ENCODE measurements around the gene IRX2.

IRX2 gene

GRCh38 chr5:2751592-2752021 is at the start of gene IRX2:
Gene IRX2, minus strand, starts transcription at chr5:2751677. Its CDS starts 264 bp downstream, at chr5:2751413.
- TF ChIP-seq GATA3 (IDR thresholded peaks at IDR 0.05; ENCODE audit: low read depth, low read length), result no peak
- no peak for TF ChIP-seq GATA2 (IDR thresholded peaks at IDR 0.05; ENCODE audit: low read depth, low read length)

GRCh38 chr5:2800035-2800434 is 48.6 kb upstream of the IRX2 start:
- TF ChIP-seq GATA2 (IDR thresholded peaks at IDR 0.05; ENCODE audit: low read depth, low read length), result no peak
- no peak for TF ChIP-seq GATA3 (IDR thresholded peaks at IDR 0.05; ENCODE audit: low read depth, low read length)

- TF ChIP-seq GATA2 (IDR thresholded peaks at IDR 0.05; ENCODE audit: low read depth, low read length) (no peak), GATA3 (IDR thresholded peaks at IDR 0.05; ENCODE audit: low read depth, low read length) (no peak)
Observed at GRCh38 chr5:2797981-2798380, 46.5 kb upstream of the IRX2 start.

- TF ChIP-seq GATA2 (IDR thresholded peaks at IDR 0.05; ENCODE audit: low read depth, low read length) (no peak), GATA3 (IDR thresholded peaks at IDR 0.05; ENCODE audit: low read depth, low read length) (no peak)
Observed at GRCh38 chr5:2797160-2797559, 45.7 kb upstream of the IRX2 start.

GRCh38 chr5:2783223-2783622 is 31.7 kb upstream of the IRX2 start:
- TF ChIP-seq GATA3 (IDR thresholded peaks at IDR 0.05; ENCODE audit: low read depth, low read length) (no peak), GATA2 (IDR thresholded peaks at IDR 0.05; ENCODE audit: low read depth, low read length) (no peak)

GRCh38 chr5:2782658-2783057 is 31.2 kb upstream of the IRX2 start:
- TF ChIP-seq GATA3 (IDR thresholded peaks at IDR 0.05; ENCODE audit: low read depth, low read length), result no peak

GRCh38 chr5:2780421-2781171 is 29.1 kb upstream of the IRX2 start:
- TF ChIP-seq GATA2 (IDR thresholded peaks at IDR 0.05; ENCODE audit: low read depth, low read length), result no peak
- TF ChIP-seq GATA3 (IDR thresholded peaks at IDR 0.05; ENCODE audit: low read depth, low read length), result no peak

- TF ChIP-seq GATA2 (IDR thresholded peaks at IDR 0.05; ENCODE audit: low read depth, low read length) (no peak), GATA3 (IDR thresholded peaks at IDR 0.05; ENCODE audit: low read depth, low read length) (no peak)
Observed at GRCh38 chr5:2779459-2779858, 28.0 kb upstream of the IRX2 start.

GRCh38 chr5:2776337-2777302 is 25.1 kb upstream of the IRX2 start:
- TF ChIP-seq GATA2 (IDR thresholded peaks at IDR 0.05; ENCODE audit: low read depth, low read length) (no peak), GATA3 (IDR thresholded peaks at IDR 0.05; ENCODE audit: low read depth, low read length) (no peak)

- TF ChIP-seq GATA3 (IDR thresholded peaks at IDR 0.05; ENCODE audit: low read depth, low read length), result no peak
- TF ChIP-seq GATA2 (IDR thresholded peaks at IDR 0.05; ENCODE audit: low read depth, low read length), result no peak
Observed at GRCh38 chr5:2773327-2773726, 21.9 kb upstream of the IRX2 start.

GRCh38 chr5:2767089-2767488 is 15.6 kb upstream of the IRX2 start:
- no peak for TF ChIP-seq GATA2 (IDR thresholded peaks at IDR 0.05; ENCODE audit: low read depth, low read length)
- TF ChIP-seq GATA3 (IDR thresholded peaks at IDR 0.05; ENCODE audit: low read depth, low read length), result no peak

- TF ChIP-seq GATA2 (IDR thresholded peaks at IDR 0.05; ENCODE audit: low read depth, low read length) (no peak), GATA3 (IDR thresholded peaks at IDR 0.05; ENCODE audit: low read depth, low read length) (no peak)
Observed at GRCh38 chr5:2764581-2764980, 13.1 kb upstream of the IRX2 start.

- no peak for TF ChIP-seq GATA2 (IDR thresholded peaks at IDR 0.05; ENCODE audit: low read depth, low read length)
- TF ChIP-seq GATA3 (IDR thresholded peaks at IDR 0.05; ENCODE audit: low read depth, low read length), result no peak
Observed at GRCh38 chr5:2763533-2763794, 12.0 kb upstream of the IRX2 start.

- TF ChIP-seq GATA3 (IDR thresholded peaks at IDR 0.05; ENCODE audit: low read depth, low read length) (no peak), GATA2 (IDR thresholded peaks at IDR 0.05; ENCODE audit: low read depth, low read length) (no peak)
Observed at GRCh38 chr5:2762744-2763532, 11.5 kb upstream of the IRX2 start.
